K562 (cell line): Measurements from ENCODE around the gene PRR5. TPM values are rescaled to one million over a fixed set of nuclear protein-coding genes. Genes with fewer than 3 reads are reported as not detected.

Experiments
- ATAC-seq: fragments of 200-7000 bp; cut with Tn5 transposase; 3 replicates; pipeline ENCODE4 v1.9.1; 2020; ENCODE audit warnings: moderate library complexity
- BruUV-seq: library from RNA; stranded (reverse); fragments of 400-500 nt; replicated peaks from 2 replicates; lab custom pipeline; 2021; lab: Mats Ljungman, UMichigan
- CTCF ChIA-PET: fragments of 300-600 bp; formaldehyde crosslinking; extraction: SDS; loops from one replicate; lab custom pipeline; 2021; ENCODE audit warnings: low intra/inter-chr PET ratio; lab: Yijun Ruan, JAX
- POLR2A ChIA-PET: fragments of 300-600, 350-650 bp; sonication (Branson Sonifier 250); formaldehyde crosslinking; extraction: SDS; loops from one replicate; lab custom pipeline; 2021; ENCODE audit warnings: antibody characterized with exemption, inconsistent platforms; lab: Yijun Ruan, JAX
- DNase-seq, 4 experiments: peaks; one replicate each; pipeline versions ENCODE4 v3.0.0 to v3.0.0-alpha.2; 2011 to 2018; ENCODE audit warnings: low spot score in 3 of 4, mixed read lengths in 3 of 4; ENCODE audit errors: extremely low read depth in 1 of 4
- FAIRE-seq: peaks from 2 replicates; lab custom pipeline; 2011; peaks lifted over from hg19 to GRCh38; lab: Jason Lieb, UNC
- H2AFZ ChIP-seq: 2 replicates; pipeline ENCODE4 v1.6.0; 2011; ENCODE audit warnings: low read depth, low read length, control low read depth, inconsistent platforms
- H3K27ac ChIP-seq: fragments of 200-600 bp; 3 replicates; pipeline ENCODE4 v1.8.0; 2011; ENCODE audit warnings: low read depth, mild to moderate bottlenecking, control low read depth, inconsistent platforms, low read length, moderate library complexity, mixed read lengths; ENCODE audit errors: extremely low read depth
- H3K27me3 ChIP-seq, 2 experiments: fragments of 300-600 bp in 1 of 2; 2 replicates in 1 of 2; 3 replicates in 1 of 2; pipeline versions ENCODE4 v1.6.0 to v1.8.0; 2011; ENCODE audit warnings: inconsistent platforms in 2 of 2, low read length in 2 of 2, mild to moderate bottlenecking in 1 of 2, mixed read lengths in 1 of 2, moderate library complexity in 1 of 2; ENCODE audit not compliant: control insufficient read depth in 2 of 2, insufficient read depth in 2 of 2
- H3K36me3 ChIP-seq: fragments of 300-600 bp; 3 replicates; pipeline ENCODE4 v1.8.0; 2011; ENCODE audit warnings: mild to moderate bottlenecking, low read length, inconsistent platforms; ENCODE audit not compliant: control insufficient read depth, insufficient read depth
- H3K4me1 ChIP-seq, 2 experiments: fragments of 200-600 bp in 1 of 2; replicated peaks in 1 of 2; 2 replicates in 1 of 2; 3 replicates in 1 of 2; pipeline versions ENCODE4 v1.5.1 to v1.8.0; 2011; ENCODE audit warnings: inconsistent platforms in 2 of 2, low read length in 2 of 2, mild to moderate bottlenecking in 1 of 2, mixed read lengths in 1 of 2, moderate library complexity in 1 of 2; ENCODE audit not compliant: control insufficient read depth in 2 of 2, insufficient read depth in 2 of 2
- H3K4me2 ChIP-seq: 2 replicates; pipeline ENCODE4 v1.6.1; 2011; ENCODE audit warnings: low read length, control low read depth, inconsistent platforms, mixed read lengths; ENCODE audit not compliant: insufficient read depth
- H3K4me3 ChIP-seq: fragments of 200-600 bp; sonication (generic), shearing (Covaris generic); 2 replicates; pipeline ENCODE4 v1.5.1; 2016; ENCODE audit warnings: control low read depth, inconsistent platforms
- H3K79me2 ChIP-seq: fragments of 200-600 bp; 3 replicates; pipeline ENCODE4 v1.8.0; 2011; ENCODE audit warnings: low read length, inconsistent platforms; ENCODE audit not compliant: control insufficient read depth, insufficient read depth
- H3K9ac ChIP-seq, 2 experiments: 2 replicates each; pipeline versions ENCODE4 v1.6.0 to v1.6.1; 2011; ENCODE audit warnings: low read depth in 2 of 2, low read length in 2 of 2, control low read depth in 1 of 2, inconsistent platforms in 1 of 2, mild to moderate bottlenecking in 1 of 2, mixed read lengths in 1 of 2; ENCODE audit not compliant: insufficient read depth in 1 of 2
- H3K9me1 ChIP-seq: one replicate; pipeline ENCODE4 v1.6.0; 2011; ENCODE audit warnings: inconsistent platforms, mild to moderate bottlenecking, low read length, moderate library complexity; ENCODE audit not compliant: control insufficient read depth, insufficient read depth
- H3K9me3 ChIP-seq: replicated peaks from 2 replicates; pipeline ENCODE4 v1.5.1; 2011; ENCODE audit warnings: low read depth, low read length, inconsistent platforms; ENCODE audit not compliant: control insufficient read depth, insufficient read depth
- H4K20me1 ChIP-seq: replicated peaks from 2 replicates; pipeline ENCODE4 v1.6.1; 2011; ENCODE audit warnings: low read length, inconsistent platforms, mixed read lengths; ENCODE audit not compliant: control insufficient read depth, insufficient read depth
- CCAR2 ChIP-seq: fragments of 200-400 bp; formaldehyde crosslinking; IDR thresholded peaks from 2 replicates; pipeline ENCODE4 v1.6.1; 2017; ENCODE audit warnings: mild to moderate bottlenecking, low read depth, low read length
- FOSL1 ChIP-seq: fragments of 200-800 bp; sonication (Bioruptor generic); conservative IDR thresholded peaks from 2 replicates; pipeline ENCODE4 v1.6.1; 2016; ENCODE audit warnings: missing genetic modification characterization, missing compliant biosample characterization
- HDAC8 ChIP-seq: fragments of 450-650 bp; IDR thresholded peaks from 2 replicates; pipeline ENCODE4 v1.6.1; 2016; ENCODE audit warnings: mild to moderate bottlenecking, missing genetic modification characterization, moderate library complexity, missing compliant biosample characterization
- ILK ChIP-seq: fragments of 450-650 bp; IDR thresholded peaks from 2 replicates; pipeline ENCODE4 v1.6.1; 2016; ENCODE audit warnings: missing genetic modification characterization, low read depth, mild to moderate bottlenecking, missing compliant biosample characterization, moderate library complexity, borderline replicate concordance
- NELFE ChIP-seq: IDR thresholded peaks from 2 replicates; pipeline ENCODE4 v1.6.1; 2011; ENCODE audit warnings: mild to moderate bottlenecking; ENCODE audit not compliant: insufficient read depth, insufficient read length
- POLR2AphosphoS5 ChIP-seq: IDR thresholded peaks from 2 replicates; pipeline ENCODE4 v1.6.1; 2011; ENCODE audit warnings: mild to moderate bottlenecking, low read depth, low read length, moderate library complexity; ENCODE audit not compliant: control insufficient read depth, insufficient read depth
- TRIM28 ChIP-seq: fragments of 450-650 bp; IDR thresholded peaks from 2 replicates; pipeline ENCODE4 v1.6.1; 2017
- ZBTB8A ChIP-seq: fragments of 450-650 bp; IDR thresholded peaks from 2 replicates; pipeline ENCODE4 v1.6.1; 2018; ENCODE audit warnings: mild to moderate bottlenecking, moderate library complexity; ENCODE audit not compliant: partially characterized antibody
- ZFP1 ChIP-seq: fragments of 450-650 bp; formaldehyde crosslinking; IDR thresholded peaks from 2 replicates; pipeline ENCODE4 v1.4.0; 2020; ENCODE audit warnings: mild to moderate bottlenecking, mixed read lengths
- ZNF134 ChIP-seq: fragments of 250-450 bp; sonication (Bioruptor Pico); conservative IDR thresholded peaks from 2 replicates; pipeline ENCODE4 v1.4.0; 2020
- ZNF165 ChIP-seq: fragments of 250-450 bp; sonication (Bioruptor Pico); IDR thresholded peaks from 2 replicates; pipeline ENCODE4 v1.4.0; 2020; ENCODE audit warnings: borderline replicate concordance
- ZNF217 ChIP-seq: sonication (generic); formaldehyde crosslinking; IDR thresholded peaks from 2 replicates; pipeline ENCODE4 v1.8.0; 2022; ENCODE audit warnings: mild to moderate bottlenecking, missing genetic modification reagents
- ZSCAN29 ChIP-seq: fragments of 450-650 bp; IDR thresholded peaks from 2 replicates; pipeline ENCODE4 v1.6.1; 2017
- WGBS: fragments of 100-300 bp; shearing (Covaris generic); methylation state at CpG from one replicate; pipeline ENCODE4 v1.1.6; 2016; ENCODE audit warnings: low coverage, mixed read lengths; ENCODE audit not compliant: insufficient coverage; ENCODE audit errors: missing lambda C conversion rate; 5-methylcytosine and 5-hydroxymethylcytosine counted together
- in situ Hi-C: fragments of 300-500 bp; cut with MboI; formaldehyde crosslinking; loops from 4 replicates; pipeline ENCODE4 v1.15.0; 2018; ENCODE audit warnings: inconsistent platforms, mixed read lengths
- intact Hi-C: fragments of 100-400 bp; cut with micrococcal nuclease; formaldehyde crosslinking; loops from 2 replicates; pipeline ENCODE4 v1.14.2; 2022
- polyA plus RNA-seq, 8 experiments: library from polyadenylated mRNA; depleted of rRNA in 4 of 8; stranded (reverse) in 5 of 8; unstranded in 3 of 8; fragments of >200 nt; fragmentation: Nextera tagmentation in 2 of 8; fragmentation: Illumina TruSeq in 1 of 8; extraction: Ambion mirVana in 2 of 8; extraction: Trizol in 1 of 8; gene quantifications; 2 replicates each; pipeline versions ENCODE4 v1.2.1 to v1.2.3, GENCODE V29; 2011 to 2014; ENCODE audit warnings: inconsistent platforms in 1 of 8, missing spikeins in 1 of 8
- total RNA-seq, 7 experiments: library from RNA; depleted of rRNA in 6 of 7; stranded (reverse); fragments of >200 nt in 6 of 7; fragmentation: Illumina TruSeq in 2 of 7; extraction: Trizol in 2 of 7; gene quantifications; 2 replicates each; pipeline versions ENCODE4 v1.2.1 to v1.2.3, GENCODE V29; 2011 to 2021; ENCODE audit warnings: low replicate concordance in 1 of 7
- TF ChIP-seq, protein P1 (sequence below): fragments of 450-650 bp; IDR thresholded peaks from 2 replicates; pipeline ENCODE4 v1.7.0; 2016; ENCODE audit warnings: borderline replicate concordance

Gene PRR5
- total and polyA plus RNA-seq, 9 of the 15 experiments (the other 6 are each of a cell fraction or from before 2014, with no cell fraction given), result 0.13 to 21.0 (median 7.5) TPM

DNA sequence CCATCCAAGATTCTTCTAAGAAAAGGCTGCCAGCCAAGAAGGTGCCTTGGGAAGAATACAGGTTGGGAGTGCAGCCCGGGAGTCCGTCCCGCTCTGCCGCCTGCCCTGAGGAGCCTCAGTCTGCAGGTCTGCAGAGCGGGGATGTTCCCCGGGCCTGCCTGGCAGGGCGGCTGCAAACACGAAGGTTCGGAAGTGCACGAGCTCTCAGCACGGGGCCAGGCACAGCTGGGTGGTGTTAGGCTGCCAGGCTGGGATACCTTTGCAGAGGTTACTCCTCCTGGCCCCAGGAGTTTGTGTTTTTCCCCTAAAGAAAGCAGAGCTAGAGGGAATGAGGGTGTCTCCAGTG lies 9.4 kb upstream of the PRR5 start:
- Histone ChIP-seq H2AFZ (no peak overlapping the region), H3K4me2 (no peak overlapping the region), H3K4me1 (peaks cover 6 to 20% of the 10 kb centered on the region in 2 experiments; a peak in 3 of 5 replicates)
- ATAC-seq, result no peak
- no peak for TF ChIP-seq CCAR2
- no peak for TF ChIP-seq ZBTB8A
- no peak for TF ChIP-seq ZNF217 (CRISPR knock-in tag)
- no peak for TF ChIP-seq POLR2AphosphoS5
- TF ChIP-seq ZSCAN29, result no peak
- no peak for TF ChIP-seq ZNF165 (CRISPR knock-in tag)
- no peak for TF ChIP-seq ZNF134 (CRISPR knock-in tag)
- no peak for TF ChIP-seq ILK (tag)
- TF ChIP-seq FOSL1 (tag), result no peak
- no peak for TF ChIP-seq NELFE
- TF ChIP-seq, protein P1, sequence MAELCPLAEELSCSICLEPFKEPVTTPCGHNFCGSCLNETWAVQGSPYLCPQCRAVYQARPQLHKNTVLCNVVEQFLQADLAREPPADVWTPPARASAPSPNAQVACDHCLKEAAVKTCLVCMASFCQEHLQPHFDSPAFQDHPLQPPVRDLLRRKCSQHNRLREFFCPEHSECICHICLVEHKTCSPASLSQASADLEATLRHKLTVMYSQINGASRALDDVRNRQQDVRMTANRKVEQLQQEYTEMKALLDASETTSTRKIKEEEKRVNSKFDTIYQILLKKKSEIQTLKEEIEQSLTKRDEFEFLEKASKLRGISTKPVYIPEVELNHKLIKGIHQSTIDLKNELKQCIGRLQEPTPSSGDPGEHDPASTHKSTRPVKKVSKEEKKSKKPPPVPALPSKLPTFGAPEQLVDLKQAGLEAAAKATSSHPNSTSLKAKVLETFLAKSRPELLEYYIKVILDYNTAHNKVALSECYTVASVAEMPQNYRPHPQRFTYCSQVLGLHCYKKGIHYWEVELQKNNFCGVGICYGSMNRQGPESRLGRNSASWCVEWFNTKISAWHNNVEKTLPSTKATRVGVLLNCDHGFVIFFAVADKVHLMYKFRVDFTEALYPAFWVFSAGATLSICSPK, result no peak
- TF ChIP-seq HDAC8, result no peak
- TF ChIP-seq ZFP1 (CRISPR knock-in tag), result no peak
- TF ChIP-seq TRIM28, result no peak
- TF ChIP-seq, all 486 proteins: peak for 0
- Histone ChIP-seq H3K9me3 (no peaks in the 10 kb centered on the region), H3K79me2 (peaks cover 19% of the 10 kb centered on the region), H3K9ac (no peak overlapping the region), H3K27ac (peak overlapping the region; percentile 30; the same call in 1 of the 3 replicates), H3K36me3 (peaks cover 6% of the 10 kb centered on the region; the same call in 1 of the 3 replicates), H4K20me1 (peaks cover 13% of the 10 kb centered on the region), H3K4me3 (no peak overlapping the region), H3K27me3 (no peaks in the 10 kb centered on the region), H3K9me1 (no peaks in the 10 kb centered on the region)
- ChIA-PET CTCF (no interaction called here), POLR2A (no interaction called here)
- no peak for DNase-seq
- intact Hi-C loops (no loop called here), in situ Hi-C loops (no loop called here)
- 96% methylated on average over 3 of the region's 11 CpGs for WGBS
- no TSS peak for BruUV-seq
- no peak for FAIRE-seq
